HG02840 (cell line): ENCODE measurements around the gene KCTD1.

Experiments
- ATAC-seq: cut with Tn5 transposase; IDR thresholded peaks from one replicate; pipeline ENCODE4 v1.9.1; 2021; ENCODE audit warnings: mild to moderate bottlenecking, moderate library complexity, moderate number of reproducible peaks; ENCODE audit not compliant: unreplicated experiment, low FRiP score

The KCTD1 gene

GRCh38 chr18:26406854-26407517 is 141.4 kb downstream of the KCTD1 start:
- ATAC-seq, result no peak

DNA sequence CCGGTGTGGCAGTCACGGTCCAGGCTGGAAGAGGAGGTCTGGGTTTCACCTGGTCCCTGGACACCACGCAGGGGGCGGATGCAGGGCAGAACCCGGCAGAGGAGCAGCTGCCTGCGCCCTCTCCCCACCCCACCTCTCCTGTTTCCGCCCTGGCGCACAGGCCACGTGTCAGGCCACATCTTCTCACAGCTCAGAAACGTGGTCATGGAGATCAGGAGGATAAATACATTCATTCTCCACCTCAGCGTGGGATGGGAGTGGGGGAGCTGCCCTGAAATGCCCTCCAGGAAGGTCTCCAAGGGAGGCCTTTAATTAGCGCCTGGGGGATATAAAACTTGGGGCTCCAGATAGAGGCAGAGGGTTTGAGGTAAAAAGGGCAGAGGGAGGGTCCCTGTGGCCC is 142.0 kb downstream of the KCTD1 start:
- no peak for ATAC-seq

DNA sequence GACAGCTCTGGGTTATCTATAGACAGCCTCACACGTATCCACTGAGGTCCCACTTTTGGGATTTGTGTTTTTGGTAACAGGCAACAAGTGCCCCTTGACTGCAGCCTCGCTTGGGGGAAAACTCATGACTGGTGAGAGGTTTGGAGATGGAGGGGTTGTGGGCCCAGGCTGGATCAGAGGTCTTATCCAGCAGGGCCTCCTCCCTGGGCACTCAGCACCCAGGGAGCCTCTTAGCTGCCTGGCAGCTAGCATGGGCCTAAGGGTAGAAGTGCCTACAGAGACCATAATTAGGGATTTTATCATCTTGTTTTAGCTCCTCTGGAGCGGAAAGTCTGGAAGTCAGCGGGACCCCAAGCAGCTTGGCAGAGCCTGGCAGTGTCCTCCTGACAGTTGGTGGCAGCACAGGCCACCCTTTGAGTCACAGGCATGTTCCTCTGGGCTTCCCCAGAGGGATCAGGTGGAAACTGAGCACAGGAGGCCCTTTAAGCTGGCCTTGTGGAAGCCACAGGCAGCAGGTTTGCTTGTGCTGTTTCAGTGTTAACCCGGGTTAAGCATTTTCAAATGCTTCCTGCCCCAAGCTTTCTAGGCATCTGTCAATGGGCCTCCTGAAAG is 143.1 kb downstream of the KCTD1 start:
- peak; percentile 53 for ATAC-seq
